22Rv1 (cell line): ENCODE data around the gene RBCK1.
A peak's percentile ranks its signal among the peaks of the same experiment; 100 is the strongest.

Source experiments
- H3K27ac ChIP-seq: fragments of 450-650 bp; 2 replicates; pipeline ENCODE4 v1.5.1; 2017
- CTCF ChIP-seq: fragments of 450-650 bp; IDR thresholded peaks from 2 replicates; pipeline ENCODE4 v1.5.1; 2017; ENCODE audit warnings: mild to moderate bottlenecking
- ZFX ChIP-seq: fragments of 450-650 bp; IDR thresholded peaks from 2 replicates; pipeline ENCODE4 v1.6.1; 2017; ENCODE audit warnings: antibody characterized with exemption, borderline replicate concordance

Gene RBCK1

DNA sequence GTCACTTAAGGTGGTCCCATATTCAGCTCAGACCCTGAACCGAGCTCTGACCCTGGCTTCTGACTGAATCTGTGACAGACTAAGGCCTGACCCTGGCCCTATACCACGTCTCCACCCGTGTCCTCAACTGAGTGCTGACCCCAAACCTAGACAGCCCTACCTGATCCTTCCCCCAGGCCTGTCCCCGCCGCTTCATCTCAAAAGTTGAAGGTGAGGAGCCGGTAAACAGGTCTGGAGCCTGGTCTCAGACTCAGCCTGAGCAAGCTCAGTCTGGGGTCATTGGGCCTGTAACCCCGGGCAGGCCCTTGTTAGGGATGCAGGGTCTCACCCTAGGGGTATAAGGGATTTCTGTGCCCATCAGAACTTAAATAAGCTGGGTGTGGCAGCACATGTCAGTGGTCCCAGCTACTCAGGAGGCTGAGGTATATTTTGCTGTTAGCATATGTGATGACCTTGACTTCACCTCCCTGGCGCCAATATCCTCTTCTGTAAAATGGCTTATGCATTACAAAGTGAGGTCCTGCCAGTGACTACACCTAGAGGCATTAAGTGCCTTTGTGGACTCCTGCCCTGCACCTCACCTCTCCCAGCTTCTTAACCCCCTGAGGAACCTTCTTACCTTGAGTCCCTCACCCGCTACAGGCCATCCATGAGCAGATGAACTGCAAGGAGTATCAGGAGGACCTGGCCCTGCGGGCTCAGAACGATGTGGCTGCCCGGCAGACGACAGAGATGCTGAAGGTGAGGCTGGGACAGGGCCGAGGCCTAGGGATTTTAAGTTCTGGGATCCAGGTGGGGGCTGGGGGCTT lies 20.0 kb downstream of the RBCK1 start:
- no peak for TF ChIP-seq CTCF
- no peak for TF ChIP-seq ZFX
- no peak overlapping the region for H3K27ac ChIP-seq

DNA sequence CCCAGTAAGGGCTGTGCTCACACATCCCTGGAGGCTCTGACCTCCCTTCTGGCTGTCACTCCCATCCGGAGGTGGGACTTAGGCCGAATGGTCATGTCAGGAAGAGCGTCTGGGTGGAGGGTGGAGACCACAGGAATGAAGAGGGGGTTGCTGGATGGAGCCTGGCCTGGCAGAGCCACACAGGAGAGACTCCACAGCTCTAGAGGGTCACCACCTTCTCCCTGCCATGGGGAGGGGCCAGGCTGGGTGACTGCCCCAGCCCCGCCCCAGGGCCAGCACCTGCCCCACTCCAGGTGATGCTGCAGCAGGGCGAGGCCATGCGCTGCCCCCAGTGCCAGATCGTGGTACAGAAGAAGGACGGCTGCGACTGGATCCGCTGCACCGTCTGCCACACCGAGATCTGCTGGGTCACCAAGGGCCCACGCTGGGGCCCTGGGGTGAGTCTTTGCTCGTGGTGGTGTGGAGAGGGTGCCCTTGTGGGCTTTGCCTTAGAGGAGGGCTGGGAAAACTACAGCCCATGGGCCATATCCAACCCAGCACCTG lies 20.6 kb downstream of the RBCK1 start:
- H3K27ac ChIP-seq, result no peak overlapping the region
- peak; percentile 17; the same call in 1 of the 2 replicates for TF ChIP-seq CTCF
- no peak for TF ChIP-seq ZFX

GRCh38 chr20:430091-430999 lies 22.2 kb downstream of the RBCK1 start:
- TF ChIP-seq CTCF, result no peak
- no peak for TF ChIP-seq ZFX
- H3K27ac ChIP-seq, result peak overlapping the region; percentile 31; the same call in 1 of the 2 replicates

DNA sequence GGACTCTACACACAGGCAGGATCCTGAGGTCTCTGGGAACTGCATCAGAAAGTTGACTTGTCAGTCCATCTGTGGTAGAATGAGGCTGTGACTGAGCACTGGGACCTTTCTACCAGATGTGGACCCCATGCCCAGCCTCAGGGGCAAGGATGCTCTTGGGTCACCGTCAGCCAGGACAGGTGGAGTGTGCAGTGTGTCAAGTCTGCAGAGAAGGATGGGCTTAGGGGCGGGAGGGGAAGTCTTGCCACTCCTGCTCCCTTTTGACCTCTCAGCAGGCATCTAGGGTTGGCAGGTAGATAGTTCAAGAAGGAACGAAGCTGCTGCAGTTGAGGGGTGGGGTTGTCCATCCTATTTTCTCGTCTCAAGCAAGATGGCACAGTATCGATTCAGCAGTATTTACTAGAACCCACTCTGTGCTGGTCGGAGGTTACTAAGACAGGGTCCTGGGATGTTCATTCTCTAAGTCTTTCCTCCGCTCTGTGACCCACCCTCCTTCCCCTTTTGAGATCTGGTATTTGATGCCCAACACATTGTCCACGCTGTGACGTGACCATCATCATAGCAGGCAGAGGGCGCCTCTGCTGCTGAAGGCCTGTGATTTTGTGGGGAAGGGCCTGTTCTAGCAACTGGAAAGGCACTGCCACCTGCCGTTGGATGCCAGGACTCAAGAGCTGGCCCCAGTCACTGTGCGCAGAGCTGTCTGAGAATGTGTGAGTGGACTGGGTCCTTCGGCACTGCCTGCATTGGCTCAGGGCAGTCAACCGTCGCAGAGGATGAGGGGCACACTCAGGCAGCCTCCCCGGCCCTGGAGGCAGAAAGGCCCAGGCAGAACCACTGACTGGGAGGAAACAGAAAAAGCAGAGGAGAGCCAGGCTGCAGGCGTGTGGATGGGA lies 23.2 kb downstream of the RBCK1 start:
- peak overlapping the region; percentile 31 for H3K27ac ChIP-seq
- TF ChIP-seq CTCF, result peak; percentile 86
- TF ChIP-seq ZFX, result no peak

DNA sequence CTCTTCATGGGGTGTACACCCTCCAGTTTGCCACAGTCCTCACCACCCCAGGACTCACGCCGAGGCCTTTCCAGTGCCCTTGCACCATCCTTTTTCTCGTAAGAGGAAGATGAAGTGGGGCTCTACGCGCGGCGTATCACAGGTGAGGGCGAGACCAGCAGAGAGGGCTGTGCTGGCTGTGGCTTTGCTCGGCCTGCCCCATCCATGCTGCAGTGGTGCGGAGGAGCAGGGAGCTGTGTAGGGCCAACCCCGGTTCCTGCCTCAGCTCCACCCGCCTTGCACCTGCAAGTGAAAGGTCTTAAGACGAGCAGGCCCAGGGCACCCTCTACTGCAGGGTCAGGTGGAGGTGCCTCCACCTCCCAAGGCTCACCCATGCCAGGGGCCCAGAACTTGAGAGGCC lies 24.1 kb downstream of the RBCK1 start:
- H3K27ac ChIP-seq, result peak overlapping the region; percentile 31
- TF ChIP-seq CTCF, result no peak
- no peak for TF ChIP-seq ZFX

DNA sequence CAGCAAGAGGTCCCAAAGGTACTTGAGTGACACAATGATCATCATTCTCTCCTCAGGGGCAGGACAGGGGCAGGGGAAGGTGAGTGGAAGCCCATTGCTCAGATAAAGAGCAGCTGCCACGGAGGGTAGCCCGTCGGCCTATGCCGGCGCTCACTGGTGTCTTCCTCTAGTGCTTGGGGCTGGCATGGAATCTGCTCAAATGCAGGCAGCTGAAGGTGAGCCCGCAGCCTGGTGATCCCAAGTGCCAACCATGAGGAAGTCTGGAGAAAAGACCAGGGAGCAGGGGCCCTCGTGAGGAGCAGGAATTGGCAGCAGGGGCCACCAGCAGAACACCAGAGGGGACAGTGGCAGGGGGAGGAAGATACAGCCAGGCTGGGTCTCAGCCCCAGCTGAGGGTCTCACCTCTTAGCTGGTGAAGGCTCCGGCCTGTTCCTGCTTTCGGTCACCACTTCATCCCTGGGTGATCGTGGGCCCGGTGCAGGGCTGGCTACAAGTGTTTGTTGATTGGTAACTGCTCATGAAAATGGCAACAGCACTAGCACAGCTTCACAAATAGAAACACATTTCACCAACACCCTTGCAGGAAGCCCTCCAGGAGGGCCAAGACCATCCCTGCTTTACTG lies 24.7 kb downstream of the RBCK1 start:
- TF ChIP-seq ZFX (no peak), CTCF (no peak)
- H3K27ac ChIP-seq, result peak overlapping the region; percentile 31
